Large intestine (tissue), 3 donors: Measurements from ENCODE around the gene PSMB10. TPM values are rescaled to one million over a fixed set of nuclear protein-coding genes. Genes with fewer than 3 reads are reported as not detected.
"Not testable (repeated sequence)": the region's sequence is repeated elsewhere in the genome, so short reads cannot be mapped to it uniquely, and the experiment has no call there.

Source experiments
- DNase-seq, 2 donors: peaks; one replicate each; pipeline versions ENCODE4 v3.0.0 to v3.0.0-alpha.2; 2013
- H3K27ac ChIP-seq: one replicate; pipeline ENCODE4 v1.5.1; 2013; ENCODE audit warnings: low read length
- H3K27me3 ChIP-seq: 2 replicates; pipeline ENCODE4 v1.6.1; 2013; ENCODE audit warnings: low read length; ENCODE audit not compliant: control insufficient read depth, insufficient read depth
- H3K36me3 ChIP-seq: 2 replicates; pipeline ENCODE4 v1.6.1; 2013; ENCODE audit warnings: low read length; ENCODE audit not compliant: control insufficient read depth, insufficient read depth
- H3K4me1 ChIP-seq: one replicate; pipeline ENCODE4 v1.6.1; 2013; ENCODE audit warnings: low read length; ENCODE audit not compliant: control insufficient read depth, insufficient read depth
- H3K4me3 ChIP-seq: one replicate; pipeline ENCODE4 v1.5.1; 2013; ENCODE audit warnings: low read length
- H3K9me3 ChIP-seq: one replicate; pipeline ENCODE4 v1.6.1; 2013; ENCODE audit warnings: mild to moderate bottlenecking, low read depth, low read length, moderate library complexity; ENCODE audit not compliant: control insufficient read depth
- WGBS: methylation state at CpG from one replicate; pipeline ENCODE4 v1.1.5; 2013; ENCODE audit warnings: low lambda C conversion rate; ENCODE audit not compliant: insufficient coverage; 5-methylcytosine and 5-hydroxymethylcytosine counted together
- polyA plus RNA-seq: library from polyadenylated mRNA; unstranded; fragments of 120-200 nt; gene quantifications from one replicate; pipeline ENCODE4 v1.2.1, GENCODE V29; 2013

Gene PSMB10
- polyA plus RNA-seq, 1 donor, result 99.2 TPM

- DNase-seq, result no peak
These were observed 13.1 kb downstream of the PSMB10 start for GRCh38 chr16:67923414-67924116.

GRCh38 chr16:67922740-67923139 is 13.9 kb downstream of the PSMB10 start:
- H3K4me1 ChIP-seq, result no peaks in the 10 kb centered on the region
- no CpG with 5 or more reads among the region's 8 CpGs for WGBS
- no peak for DNase-seq
- no peaks in the 10 kb centered on the region for H3K27me3 ChIP-seq
- peaks cover 59% of the 10 kb centered on the region for H3K36me3 ChIP-seq
- H3K9me3 ChIP-seq, result no peaks in the 10 kb centered on the region
- no peak overlapping the region for H3K4me3 ChIP-seq
- no peak overlapping the region for H3K27ac ChIP-seq

More at GRCh38 chr16:67923414-67924116, 13.1 kb downstream of the PSMB10 start:
- Histone ChIP-seq H3K36me3 (peaks cover 59% of the 10 kb centered on the region), H3K4me1 (no peaks in the 10 kb centered on the region), H3K4me3 (no peak overlapping the region), H3K9me3 (no peaks in the 10 kb centered on the region), H3K27me3 (no peaks in the 10 kb centered on the region), H3K27ac (no peak overlapping the region)
- no CpG with 5 or more reads among the region's 10 CpGs for WGBS

- DNase-seq, result no peak
- Histone ChIP-seq H3K27ac (no peak overlapping the region), H3K27me3 (no peaks in the 10 kb centered on the region), H3K36me3 (peaks cover 56% of the 10 kb centered on the region), H3K9me3 (no peaks in the 10 kb centered on the region), H3K4me3 (no peak overlapping the region), H3K4me1 (no peaks in the 10 kb centered on the region)
- no CpG with 5 or more reads among the region's 5 CpGs for WGBS
These were observed 14.4 kb downstream of the PSMB10 start for GRCh38 chr16:67922221-67922620.

- WGBS, result no CpG with 5 or more reads among the region's 6 CpGs
- peaks cover 13% of the 10 kb centered on the region for H3K4me1 ChIP-seq
- H3K27ac ChIP-seq, result no peak overlapping the region
- H3K27me3 ChIP-seq, result no peaks in the 10 kb centered on the region
- peaks cover 67% of the 10 kb centered on the region for H3K36me3 ChIP-seq
- no peaks in the 10 kb centered on the region for H3K9me3 ChIP-seq
- no peak for DNase-seq
- no peak overlapping the region for H3K4me3 ChIP-seq
These were observed 16.9 kb downstream of the PSMB10 start for GRCh38 chr16:67919622-67920221.

GRCh38 chr16:67917852-67918236 is 18.8 kb downstream of the PSMB10 start:
- Histone ChIP-seq H3K27ac (no peak overlapping the region), H3K4me3 (no peak overlapping the region), H3K36me3 (peaks cover 58% of the 10 kb centered on the region), H3K27me3 (no peaks in the 10 kb centered on the region), H3K4me1 (peaks cover 13% of the 10 kb centered on the region), H3K9me3 (no peaks in the 10 kb centered on the region)
- WGBS, result no CpG with 5 or more reads among the region's 4 CpGs
- DNase-seq, result no peak

GRCh38 chr16:67917140-67917851 is 19.4 kb downstream of the PSMB10 start:
- no peaks in the 10 kb centered on the region for H3K27me3 ChIP-seq
- no peak for DNase-seq
- H3K4me1 ChIP-seq, result peaks cover 13% of the 10 kb centered on the region
- no peaks in the 10 kb centered on the region for H3K9me3 ChIP-seq
- WGBS, result no CpG with 5 or more reads among the region's 6 CpGs
- H3K36me3 ChIP-seq, result peaks cover 57% of the 10 kb centered on the region
- no peak overlapping the region for H3K27ac ChIP-seq
- no peak overlapping the region for H3K4me3 ChIP-seq

GRCh38 chr16:67915831-67916723 is 20.6 kb downstream of the PSMB10 start:
- no CpG with 5 or more reads among the region's 7 CpGs for WGBS

GRCh38 chr16:67915496-67915769 is 21.2 kb downstream of the PSMB10 start:
- Histone ChIP-seq H3K4me1 (peaks cover 13% of the 10 kb centered on the region), H3K36me3 (peaks cover 65% of the 10 kb centered on the region)
- not testable (repeated sequence) for H3K27me3 ChIP-seq, H3K27ac ChIP-seq, H3K4me3 ChIP-seq, H3K9me3 ChIP-seq, DNase-seq
- WGBS, result no CpG with 5 or more reads among the region's 2 CpGs

More at GRCh38 chr16:67915831-67916723, 20.6 kb downstream of the PSMB10 start:
- Histone ChIP-seq H3K9me3 (no peaks in the 10 kb centered on the region), H3K27ac (no peak overlapping the region), H3K4me3 (no peak overlapping the region), H3K4me1 (peaks cover 13% of the 10 kb centered on the region), H3K36me3 (peaks cover 64% of the 10 kb centered on the region), H3K27me3 (no peaks in the 10 kb centered on the region)
- DNase-seq, result peak in 1 of 2 donors; percentile 43

- no peak overlapping the region for H3K27ac ChIP-seq
- peaks cover 13% of the 10 kb centered on the region for H3K4me1 ChIP-seq
- H3K4me3 ChIP-seq, result no peak overlapping the region
- no peak for DNase-seq
- peaks cover 64% of the 10 kb centered on the region for H3K36me3 ChIP-seq
- H3K27me3 ChIP-seq, result no peaks in the 10 kb centered on the region
- no peaks in the 10 kb centered on the region for H3K9me3 ChIP-seq
- no CpG with 5 or more reads among the region's 7 CpGs for WGBS
These were observed 21.7 kb downstream of the PSMB10 start for GRCh38 chr16:67914758-67915495.
